ENCODE data around the gene EHD4.

DNA sequence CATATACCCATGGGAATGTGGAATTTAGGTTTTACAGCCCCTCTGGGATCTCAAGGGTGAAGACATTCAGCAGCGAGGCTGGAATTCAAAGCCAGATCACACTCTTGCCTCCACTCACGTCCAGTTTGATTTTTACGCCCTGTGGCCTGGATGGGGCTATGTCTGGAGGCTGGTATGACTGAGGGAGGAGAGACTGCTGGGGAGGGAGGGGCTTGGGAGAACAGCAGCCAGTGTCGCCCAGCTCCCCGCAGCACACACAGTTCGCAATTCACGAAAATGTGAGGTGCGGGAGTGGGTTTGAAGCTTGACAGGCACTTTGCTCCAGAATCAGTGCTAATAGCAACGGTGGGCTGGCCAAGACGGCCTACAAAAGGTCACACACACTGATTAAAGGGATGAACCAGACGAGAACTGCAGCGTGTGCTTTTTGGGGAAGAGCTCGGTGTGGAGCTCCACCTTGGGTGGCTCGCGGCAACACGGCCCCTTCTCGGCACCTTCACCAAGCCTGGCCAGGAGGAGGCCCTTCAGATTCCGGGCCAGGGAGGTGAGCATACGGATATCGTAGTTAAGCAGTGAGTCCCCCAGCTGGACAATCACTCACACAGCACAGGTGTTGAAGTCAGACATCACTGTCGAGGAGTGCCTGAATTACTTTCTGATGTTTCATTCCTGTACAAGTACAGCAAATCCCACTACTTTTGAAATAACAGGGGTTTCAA lies 16.4 kb downstream of the EHD4 start:
- TF ChIP-seq, protein P1, sequence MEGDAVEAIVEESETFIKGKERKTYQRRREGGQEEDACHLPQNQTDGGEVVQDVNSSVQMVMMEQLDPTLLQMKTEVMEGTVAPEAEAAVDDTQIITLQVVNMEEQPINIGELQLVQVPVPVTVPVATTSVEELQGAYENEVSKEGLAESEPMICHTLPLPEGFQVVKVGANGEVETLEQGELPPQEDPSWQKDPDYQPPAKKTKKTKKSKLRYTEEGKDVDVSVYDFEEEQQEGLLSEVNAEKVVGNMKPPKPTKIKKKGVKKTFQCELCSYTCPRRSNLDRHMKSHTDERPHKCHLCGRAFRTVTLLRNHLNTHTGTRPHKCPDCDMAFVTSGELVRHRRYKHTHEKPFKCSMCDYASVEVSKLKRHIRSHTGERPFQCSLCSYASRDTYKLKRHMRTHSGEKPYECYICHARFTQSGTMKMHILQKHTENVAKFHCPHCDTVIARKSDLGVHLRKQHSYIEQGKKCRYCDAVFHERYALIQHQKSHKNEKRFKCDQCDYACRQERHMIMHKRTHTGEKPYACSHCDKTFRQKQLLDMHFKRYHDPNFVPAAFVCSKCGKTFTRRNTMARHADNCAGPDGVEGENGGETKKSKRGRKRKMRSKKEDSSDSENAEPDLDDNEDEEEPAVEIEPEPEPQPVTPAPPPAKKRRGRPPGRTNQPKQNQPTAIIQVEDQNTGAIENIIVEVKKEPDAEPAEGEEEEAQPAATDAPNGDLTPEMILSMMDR (IDR thresholded peaks at IDR 0.05), result no peak
- no peak for TF ChIP-seq POLR2A (IDR thresholded peaks at IDR 0.05)
